GM23338 (cell line): ENCODE results near the gene SMARCC1.

ENCODE experiments used
- CREB1 ChIP-seq: fragments of 250-450 bp; sonication (Bioruptor Pico); IDR thresholded peaks from 2 replicates; pipeline ENCODE4 v1.5.0; 2020; ENCODE audit warnings: low read depth, mild to moderate bottlenecking, moderate library complexity
- CTCF ChIP-seq, 2 experiments: fragments of 200-600 bp in 1 of 2; sonication (generic) in 1 of 2; conservative IDR thresholded peaks; 2 replicates each; pipeline versions ENCODE4 v1.5.1 to v1.6.1; 2016 to 2017; ENCODE audit warnings: antibody characterized with exemption in 2 of 2, low read depth in 2 of 2, mild to moderate bottlenecking in 2 of 2, moderate library complexity in 1 of 2
- ETS1 ChIP-seq: IDR thresholded peaks from 2 replicates; pipeline ENCODE4 v1.6.1; 2016; ENCODE audit warnings: antibody characterized with exemption
- EZH2 ChIP-seq: fragments of 200-600 bp; sonication (generic); IDR thresholded peaks from one replicate; pipeline ENCODE4 v1.8.0; 2017; ENCODE audit warnings: antibody characterized with exemption, mild to moderate bottlenecking, low read depth; ENCODE audit not compliant: unreplicated experiment
- EZH2phosphoT487 ChIP-seq: fragments of 200-600 bp; sonication (generic); IDR thresholded peaks from one replicate; pipeline ENCODE4 v1.8.1; 2018; ENCODE audit warnings: antibody characterized with exemption; ENCODE audit not compliant: unreplicated experiment
- JUNB ChIP-seq: IDR thresholded peaks from one replicate; pipeline ENCODE4 v1.6.1; 2016; ENCODE audit warnings: antibody characterized with exemption; ENCODE audit not compliant: unreplicated experiment
- NANOG ChIP-seq: IDR thresholded peaks from 2 replicates; pipeline ENCODE4 v1.6.1; 2016; ENCODE audit warnings: antibody characterized with exemption, borderline replicate concordance
- POLR2AphosphoS5 ChIP-seq: IDR thresholded peaks from 2 replicates; pipeline ENCODE4 v1.6.1; 2016; ENCODE audit warnings: antibody characterized with exemption, low read depth
- REST ChIP-seq: IDR thresholded peaks from one replicate; pipeline ENCODE4 v1.6.1; 2018; ENCODE audit warnings: antibody characterized with exemption; ENCODE audit not compliant: unreplicated experiment
- STAT1 ChIP-seq: IDR thresholded peaks from one replicate; pipeline ENCODE4 v1.6.1; 2016; ENCODE audit warnings: antibody characterized with exemption; ENCODE audit not compliant: unreplicated experiment
- ZNF114 ChIP-seq: fragments of 250-450 bp; sonication (Bioruptor Pico); IDR thresholded peaks from 2 replicates; pipeline ENCODE4 v1.5.0; 2020; ENCODE audit warnings: mild to moderate bottlenecking, moderate library complexity

- no peak for TF ChIP-seq CTCF (conservative IDR thresholded peaks at IDR 0.05; ENCODE audit: low read depth in 2 of 2)
- TF ChIP-seq CREB1 (CRISPR knock-in tag): no peak
- no peak for TF ChIP-seq EZH2
- TF ChIP-seq REST: no peak
- TF ChIP-seq POLR2AphosphoS5: no peak
- TF ChIP-seq STAT1: no peak
- no peak for TF ChIP-seq EZH2phosphoT487
- TF ChIP-seq NANOG: no peak
- no peak for TF ChIP-seq JUNB
- TF ChIP-seq ETS1: no peak
- TF ChIP-seq ZNF114: no peak
Measured at GRCh38 chr3:47579875-47580274, 201.8 kb downstream of the SMARCC1 start.
